Measurements from ENCODE around the gene IRF7.

Gene IRF7

GRCh38 chr11:581752-582151 is 34.0 kb downstream of the IRF7 start:
- Histone ChIP-seq H3K36me3 (peaks cover 38% of the 10 kb centered on the region), H3K9me3 (no peaks in the 10 kb centered on the region), H3K4me1 (ENCODE audit: control insufficient read depth in 1 of 2, insufficient read depth in 1 of 2, low read depth in 1 of 2, low read length in 1 of 2) (peaks cover 16 to 19% of the 10 kb centered on the region in 2 experiments), H3K27ac (no peak overlapping the region), H3K27me3 (no peaks in the 10 kb centered on the region), H3K4me3 (ENCODE audit: low read depth in 1 of 2, low read length in 1 of 2) (no peak overlapping the region)
- TF ChIP-seq CTCF (IDR thresholded peaks at IDR 0.05): no peak

- Histone ChIP-seq H3K27me3 (no peaks in the 10 kb centered on the region), H3K4me1 (ENCODE audit: control insufficient read depth in 1 of 2, insufficient read depth in 1 of 2, low read depth in 1 of 2, low read length in 1 of 2) (peaks cover 16 to 20% of the 10 kb centered on the region in 2 experiments), H3K4me3 (ENCODE audit: low read depth in 1 of 2, low read length in 1 of 2) (no peak overlapping the region), H3K9me3 (no peaks in the 10 kb centered on the region), H3K36me3 (peaks cover 34% of the 10 kb centered on the region), H3K27ac (no peak overlapping the region)
- no peak for TF ChIP-seq CTCF (IDR thresholded peaks at IDR 0.05)
These were observed 34.4 kb downstream of the IRF7 start for GRCh38 chr11:581342-581741.

GRCh38 chr11:579830-580601 is 35.7 kb downstream of the IRF7 start:
- H3K27ac ChIP-seq: no peak overlapping the region
- peaks cover 22 to 26% of the 10 kb centered on the region in 2 experiments for H3K4me1 ChIP-seq (ENCODE audit: control insufficient read depth in 1 of 2, insufficient read depth in 1 of 2, low read depth in 1 of 2, low read length in 1 of 2)
- H3K9me3 ChIP-seq: no peaks in the 10 kb centered on the region
- H3K36me3 ChIP-seq: peaks cover 28% of the 10 kb centered on the region
- no peak for TF ChIP-seq CTCF (IDR thresholded peaks at IDR 0.05)
- H3K4me3 ChIP-seq (ENCODE audit: low read depth in 1 of 2, low read length in 1 of 2): no peak overlapping the region
- peaks cover 7% of the 10 kb centered on the region for H3K27me3 ChIP-seq

- H3K4me3 ChIP-seq (ENCODE audit: low read depth in 1 of 2, low read length in 1 of 2): no peak overlapping the region
- no peak overlapping the region for H3K27ac ChIP-seq
- H3K4me1 ChIP-seq (ENCODE audit: control insufficient read depth in 1 of 2, insufficient read depth in 1 of 2, low read depth in 1 of 2, low read length in 1 of 2): peaks cover 25 to 31% of the 10 kb centered on the region in 2 experiments
- H3K27me3 ChIP-seq: peaks cover 22% of the 10 kb centered on the region
- no peaks in the 10 kb centered on the region for H3K9me3 ChIP-seq
- H3K36me3 ChIP-seq: peaks cover 18% of the 10 kb centered on the region
- TF ChIP-seq CTCF (IDR thresholded peaks at IDR 0.05): no peak
These were observed 37.3 kb downstream of the IRF7 start for GRCh38 chr11:578276-579035.

- TF ChIP-seq CTCF (IDR thresholded peaks at IDR 0.05): no peak
- no peak overlapping the region for H3K27ac ChIP-seq
- peaks cover 31% of the 10 kb centered on the region for H3K27me3 ChIP-seq
- peaks cover 25 to 31% of the 10 kb centered on the region in 2 experiments for H3K4me1 ChIP-seq (ENCODE audit: control insufficient read depth in 1 of 2, insufficient read depth in 1 of 2, low read depth in 1 of 2, low read length in 1 of 2)
- peak overlapping the region; percentile 64 to 91 for H3K4me3 ChIP-seq (ENCODE audit: low read depth in 1 of 2, low read length in 1 of 2)
- peaks cover 10% of the 10 kb centered on the region for H3K36me3 ChIP-seq
- H3K9me3 ChIP-seq: no peaks in the 10 kb centered on the region
These were observed 38.2 kb downstream of the IRF7 start for GRCh38 chr11:577611-577894.

All from neutrophil (primary cell).